Upper lobe of left lung (tissue), 4 donors: Measurements from ENCODE around the gene LYRM7.

Source experiments
- POLR2A ChIP-seq, 4 donors: fragments of 450-650 bp; IDR thresholded peaks; one replicate each; pipeline ENCODE4 v1.5.1; 2016 to 2017; ENCODE audit warnings: antibody characterized with exemption in 4 of 4, mild to moderate bottlenecking in 2 of 4
- POLR2AphosphoS5 ChIP-seq, 2 donors: sonication (generic); formaldehyde crosslinking; IDR thresholded peaks; one replicate each; pipeline ENCODE4 v1.5.1; 2017; ENCODE audit warnings: antibody characterized with exemption in 2 of 2
- TF ChIP-seq, protein P1 (sequence below), 6 experiments: fragments of 450-650 bp in 4 of 6; fragments of 200-600 bp in 2 of 6; sonication (generic) in 2 of 6; IDR thresholded peaks; one replicate each; pipeline ENCODE4 v1.5.1; 2016 to 2019; ENCODE audit warnings: antibody characterized with exemption in 6 of 6

DNA sequence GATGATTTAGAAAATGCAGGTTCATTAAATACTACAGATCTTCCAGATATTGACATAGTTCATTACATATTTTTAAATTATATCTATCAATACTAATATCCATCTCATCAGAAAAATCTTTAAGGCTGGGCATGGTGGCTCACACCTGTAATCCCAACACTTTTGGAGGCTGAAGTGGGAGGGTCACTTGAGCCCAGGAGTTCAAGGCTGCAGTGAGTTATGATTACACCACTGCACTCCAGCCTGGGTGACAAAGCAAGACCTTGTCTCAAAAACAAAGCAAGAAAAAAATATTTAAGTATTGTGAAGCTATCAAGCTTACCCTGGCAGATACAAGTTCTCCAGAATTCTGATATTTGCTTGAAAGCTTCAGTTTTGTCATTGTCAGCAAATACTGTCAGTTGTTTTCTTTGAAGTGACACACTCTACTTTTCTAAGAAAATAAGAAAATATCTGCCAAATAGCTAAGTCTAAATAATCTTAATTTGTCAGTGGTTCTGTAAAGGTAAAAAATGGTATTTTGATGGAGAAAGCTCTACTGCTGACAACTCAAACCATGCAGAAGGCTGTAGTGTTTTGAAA lies 14.9 kb downstream of the LYRM7 start:
- TF ChIP-seq, protein P1, sequence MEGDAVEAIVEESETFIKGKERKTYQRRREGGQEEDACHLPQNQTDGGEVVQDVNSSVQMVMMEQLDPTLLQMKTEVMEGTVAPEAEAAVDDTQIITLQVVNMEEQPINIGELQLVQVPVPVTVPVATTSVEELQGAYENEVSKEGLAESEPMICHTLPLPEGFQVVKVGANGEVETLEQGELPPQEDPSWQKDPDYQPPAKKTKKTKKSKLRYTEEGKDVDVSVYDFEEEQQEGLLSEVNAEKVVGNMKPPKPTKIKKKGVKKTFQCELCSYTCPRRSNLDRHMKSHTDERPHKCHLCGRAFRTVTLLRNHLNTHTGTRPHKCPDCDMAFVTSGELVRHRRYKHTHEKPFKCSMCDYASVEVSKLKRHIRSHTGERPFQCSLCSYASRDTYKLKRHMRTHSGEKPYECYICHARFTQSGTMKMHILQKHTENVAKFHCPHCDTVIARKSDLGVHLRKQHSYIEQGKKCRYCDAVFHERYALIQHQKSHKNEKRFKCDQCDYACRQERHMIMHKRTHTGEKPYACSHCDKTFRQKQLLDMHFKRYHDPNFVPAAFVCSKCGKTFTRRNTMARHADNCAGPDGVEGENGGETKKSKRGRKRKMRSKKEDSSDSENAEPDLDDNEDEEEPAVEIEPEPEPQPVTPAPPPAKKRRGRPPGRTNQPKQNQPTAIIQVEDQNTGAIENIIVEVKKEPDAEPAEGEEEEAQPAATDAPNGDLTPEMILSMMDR (IDR thresholded peaks at IDR 0.05): no peak
- TF ChIP-seq POLR2AphosphoS5 (IDR thresholded peaks at IDR 0.05): no peak
- TF ChIP-seq POLR2A (IDR thresholded peaks at IDR 0.05): no peak
